PC-3 (cell line): ENCODE data around the gene NAA25.

Experiments
- CTCF ChIP-seq: fragments of 300-600 bp; sonication (generic); conservative IDR thresholded peaks from 2 replicates; pipeline ENCODE4 v1.5.1; 2017; ENCODE audit warnings: antibody characterized with exemption, low read depth, mild to moderate bottlenecking, low read length
- EZH2phosphoT487 ChIP-seq: fragments of 300-600 bp; sonication (generic); IDR thresholded peaks from 2 replicates; pipeline ENCODE4 v1.6.1; 2018; ENCODE audit warnings: mild to moderate bottlenecking, antibody characterized with exemption, low read length, borderline replicate concordance

GRCh38 chr12:112126911-112127310 is 18.3 kb upstream of the NAA25 start:
- TF ChIP-seq EZH2phosphoT487, result no peak
- TF ChIP-seq CTCF, result no peak
